HepG2 (cell line): ENCODE results near the gene ZNF134. TPM values are rescaled to one million over a fixed set of nuclear protein-coding genes. Genes with fewer than 3 reads are reported as not detected.

Experiments used
- AHR ChIP-seq: IDR thresholded peaks from 2 replicates; pipeline ENCODE4 v1.6.1; 2018; ENCODE audit warnings: missing genetic modification reagents, missing compliant biosample characterization
- ATM ChIP-seq: fragments of 450-650 bp; IDR thresholded peaks from 2 replicates; pipeline ENCODE4 v1.7.1; 2017; ENCODE audit warnings: mild to moderate bottlenecking, borderline replicate concordance
- CHCHD3 ChIP-seq: sonication (generic); formaldehyde crosslinking; IDR thresholded peaks from 2 replicates; pipeline ENCODE4 v1.8.0; 2022; ENCODE audit warnings: mild to moderate bottlenecking, missing genetic modification reagents, moderate library complexity
- FOXJ3 ChIP-seq: sonication (generic); formaldehyde crosslinking; IDR thresholded peaks from 2 replicates; pipeline ENCODE4 v1.4.0; 2020; ENCODE audit warnings: missing genetic modification reagents, mild to moderate bottlenecking, borderline replicate concordance
- HCFC1 ChIP-seq: fragments of 150-350 bp; IDR thresholded peaks from 2 replicates; pipeline ENCODE4 v1.6.1; 2014; ENCODE audit warnings: low read depth, low read length
- NFKBIZ ChIP-seq: IDR thresholded peaks from 2 replicates; pipeline ENCODE4 v1.6.1; 2018; ENCODE audit warnings: missing genetic modification reagents, missing compliant biosample characterization
- NFYB ChIP-seq: sonication (generic); formaldehyde crosslinking; IDR thresholded peaks from 2 replicates; pipeline ENCODE4 v1.4.0; 2020; ENCODE audit warnings: missing genetic modification reagents
- NONO ChIP-seq, 2 experiments: fragments of 450-650 bp in 1 of 2; sonication (generic) in 1 of 2; formaldehyde crosslinking in 1 of 2; IDR thresholded peaks in 1 of 2; conservative IDR thresholded peaks in 1 of 2; 2 replicates each; pipeline versions ENCODE4 v1.6.1 to v1.8.0; 2017 to 2022; ENCODE audit warnings: mild to moderate bottlenecking in 1 of 2, missing genetic modification reagents in 1 of 2, moderate library complexity in 1 of 2
- POLR2A ChIP-seq, 2 experiments: IDR thresholded peaks; 2 replicates each; pipeline ENCODE4 v1.6.1; 2011; ENCODE audit warnings: low read depth in 2 of 2, low read length in 2 of 2, mild to moderate bottlenecking in 1 of 2, moderate library complexity in 1 of 2; ENCODE audit not compliant: insufficient read depth in 1 of 2
- PRDM15 ChIP-seq: sonication (generic); formaldehyde crosslinking; IDR thresholded peaks from 2 replicates; pipeline ENCODE4 v1.4.0; 2020; ENCODE audit warnings: missing genetic modification reagents
- TOE1 ChIP-seq: sonication (generic); formaldehyde crosslinking; IDR thresholded peaks from 2 replicates; pipeline ENCODE4 v1.4.0; 2020; ENCODE audit warnings: mild to moderate bottlenecking, missing genetic modification reagents
- U2AF1 ChIP-seq: fragments of 200-400 bp; formaldehyde crosslinking; optimal IDR thresholded peaks from 2 replicates; pipeline ENCODE3; 2017; ENCODE audit warnings: mild to moderate bottlenecking, low read depth, low read length
- ZBTB7B ChIP-seq: sonication (generic); formaldehyde crosslinking; IDR thresholded peaks from 2 replicates; pipeline ENCODE4 v1.4.0; 2020; ENCODE audit warnings: missing genetic modification reagents
- ZFP1 ChIP-seq: IDR thresholded peaks from 2 replicates; pipeline ENCODE4 v1.6.1; 2016
- ZFP62 ChIP-seq: sonication (generic); formaldehyde crosslinking; IDR thresholded peaks from 2 replicates; pipeline ENCODE4 v1.4.0; 2020; ENCODE audit warnings: missing genetic modification reagents
- ZMYM4 ChIP-seq: sonication (generic); formaldehyde crosslinking; IDR thresholded peaks from 2 replicates; pipeline ENCODE4 v1.8.1; 2023; ENCODE audit warnings: mild to moderate bottlenecking, missing genetic modification reagents
- ZNF138 ChIP-seq: sonication (generic); formaldehyde crosslinking; IDR thresholded peaks from 2 replicates; pipeline ENCODE4 v1.5.0; 2020; ENCODE audit warnings: mild to moderate bottlenecking, low read depth, missing genetic modification reagents
- ZNF317 ChIP-seq: sonication (generic); formaldehyde crosslinking; IDR thresholded peaks from 2 replicates; pipeline ENCODE4 v1.5.0; 2020; ENCODE audit warnings: mild to moderate bottlenecking, missing genetic modification reagents
- ZNF639 ChIP-seq: conservative IDR thresholded peaks from 2 replicates; pipeline ENCODE4 v1.6.1; 2018; ENCODE audit warnings: missing genetic modification reagents
- ZNF724P ChIP-seq: sonication (generic); formaldehyde crosslinking; IDR thresholded peaks from 2 replicates; pipeline ENCODE4 v1.8.0; 2022; ENCODE audit warnings: missing genetic modification reagents, borderline replicate concordance
- ZNF772 ChIP-seq: sonication (generic); formaldehyde crosslinking; IDR thresholded peaks from 2 replicates; pipeline ENCODE4 v1.5.0; 2020; ENCODE audit warnings: mild to moderate bottlenecking, missing genetic modification reagents
- polyA plus RNA-seq, 8 experiments: library from polyadenylated mRNA; depleted of rRNA in 3 of 8; stranded (reverse) in 7 of 8; unstranded in 1 of 8; fragments of >200 nt; fragmentation: Illumina TruSeq in 4 of 8; extraction: Trizol in 4 of 8; gene quantifications; 2 replicates each; pipeline versions ENCODE4 v1.2.1 to v1.2.3, GENCODE V29; 2011 to 2016; ENCODE audit warnings: low read depth in 4 of 8, missing spikeins in 1 of 8, mixed read lengths in 1 of 8; ENCODE audit not compliant: insufficient read depth in 1 of 8
- total RNA-seq, 5 experiments: library from RNA; depleted of rRNA; stranded (reverse); fragments of >200 nt; fragmentation: Illumina TruSeq; extraction: Trizol; gene quantifications; 2 replicates each; pipeline ENCODE4 v1.2.3, GENCODE V29; 2016; ENCODE audit warnings: low read depth in 1 of 5
- TF ChIP-seq, protein P1 (sequence below): sonication (generic); formaldehyde crosslinking; IDR thresholded peaks from 2 replicates; pipeline ENCODE4 v1.5.1; 2020; ENCODE audit warnings: mild to moderate bottlenecking, missing genetic modification reagents, moderate library complexity

ZNF134 gene
- total and polyA plus RNA-seq, 2 of the 13 experiments (the other 11 are each of a cell fraction or from before 2014, with no cell fraction given) = 6.8 to 17.1 TPM

GRCh38 chr19:57613941-57614743, at the start of gene ZNF134 (continued):
- TF ChIP-seq TOE1 (CRISPR knock-in tag) (no peak), ZFP1 (CRISPR knock-in tag) (no peak), ZNF138 (CRISPR knock-in tag) (peak; percentile 90; the same call in 1 of the 2 replicates), ZNF639 (no peak), AHR (CRISPR knock-in tag) (0 out of 2 replicates have a peak, but pooled peaks have one; percentile 23), ZNF724P (peak; percentile 73; the same call in 1 of the 2 replicates), ZNF772 (peak; percentile 82; the same call in 1 of the 2 replicates), HCFC1 (peak; percentile 91), ZFP62 (CRISPR knock-in tag) (no peak), ATM (no peak), ZNF317 (CRISPR knock-in tag) (no peak), NONO (IDR thresholded peaks at IDR 0.05) (no peak), NONO (CRISPR knock-in tag; conservative IDR thresholded peaks at IDR 0.05) (no peak), NFKBIZ (CRISPR knock-in tag) (no peak), ZMYM4 (CRISPR knock-in tag) (peak; percentile 54), ZBTB7B (CRISPR knock-in tag) (peak; percentile 95), FOXJ3 (CRISPR knock-in tag) (peak; percentile 44; the same call in 1 of the 2 replicates), PRDM15 (0 out of 2 replicates have a peak, but pooled peaks have one; percentile 29), NFYB (CRISPR knock-in tag) (peak; percentile 59), POLR2A (IDR thresholded peaks at IDR 0.05; ENCODE audit: insufficient read depth in 1 of 2, low read depth in 2 of 2, low read length in 2 of 2) (peak; percentile 69 to 73), U2AF1 (peak; percentile 28), CHCHD3 (CRISPR knock-in tag) (0 out of 2 replicates have a peak, but pooled peaks have one; percentile 26)
- TF ChIP-seq, protein P1, sequence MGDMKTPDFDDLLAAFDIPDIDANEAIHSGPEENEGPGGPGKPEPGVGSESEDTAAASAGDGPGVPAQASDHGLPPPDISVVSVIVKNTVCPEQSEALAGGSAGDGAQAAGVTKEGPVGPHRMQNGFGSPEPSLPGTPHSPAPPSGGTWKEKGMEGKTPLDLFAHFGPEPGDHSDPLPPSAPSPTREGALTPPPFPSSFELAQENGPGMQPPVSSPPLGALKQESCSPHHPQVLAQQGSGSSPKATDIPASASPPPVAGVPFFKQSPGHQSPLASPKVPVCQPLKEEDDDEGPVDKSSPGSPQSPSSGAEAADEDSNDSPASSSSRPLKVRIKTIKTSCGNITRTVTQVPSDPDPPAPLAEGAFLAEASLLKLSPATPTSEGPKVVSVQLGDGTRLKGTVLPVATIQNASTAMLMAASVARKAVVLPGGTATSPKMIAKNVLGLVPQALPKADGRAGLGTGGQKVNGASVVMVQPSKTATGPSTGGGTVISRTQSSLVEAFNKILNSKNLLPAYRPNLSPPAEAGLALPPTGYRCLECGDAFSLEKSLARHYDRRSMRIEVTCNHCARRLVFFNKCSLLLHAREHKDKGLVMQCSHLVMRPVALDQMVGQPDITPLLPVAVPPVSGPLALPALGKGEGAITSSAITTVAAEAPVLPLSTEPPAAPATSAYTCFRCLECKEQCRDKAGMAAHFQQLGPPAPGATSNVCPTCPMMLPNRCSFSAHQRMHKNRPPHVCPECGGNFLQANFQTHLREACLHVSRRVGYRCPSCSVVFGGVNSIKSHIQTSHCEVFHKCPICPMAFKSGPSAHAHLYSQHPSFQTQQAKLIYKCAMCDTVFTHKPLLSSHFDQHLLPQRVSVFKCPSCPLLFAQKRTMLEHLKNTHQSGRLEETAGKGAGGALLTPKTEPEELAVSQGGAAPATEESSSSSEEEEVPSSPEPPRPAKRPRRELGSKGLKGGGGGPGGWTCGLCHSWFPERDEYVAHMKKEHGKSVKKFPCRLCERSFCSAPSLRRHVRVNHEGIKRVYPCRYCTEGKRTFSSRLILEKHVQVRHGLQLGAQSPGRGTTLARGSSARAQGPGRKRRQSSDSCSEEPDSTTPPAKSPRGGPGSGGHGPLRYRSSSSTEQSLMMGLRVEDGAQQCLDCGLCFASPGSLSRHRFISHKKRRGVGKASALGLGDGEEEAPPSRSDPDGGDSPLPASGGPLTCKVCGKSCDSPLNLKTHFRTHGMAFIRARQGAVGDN (CRISPR knock-in tag) = peak; percentile 81
